ENCODE data around the gene C10orf71.

DNA sequence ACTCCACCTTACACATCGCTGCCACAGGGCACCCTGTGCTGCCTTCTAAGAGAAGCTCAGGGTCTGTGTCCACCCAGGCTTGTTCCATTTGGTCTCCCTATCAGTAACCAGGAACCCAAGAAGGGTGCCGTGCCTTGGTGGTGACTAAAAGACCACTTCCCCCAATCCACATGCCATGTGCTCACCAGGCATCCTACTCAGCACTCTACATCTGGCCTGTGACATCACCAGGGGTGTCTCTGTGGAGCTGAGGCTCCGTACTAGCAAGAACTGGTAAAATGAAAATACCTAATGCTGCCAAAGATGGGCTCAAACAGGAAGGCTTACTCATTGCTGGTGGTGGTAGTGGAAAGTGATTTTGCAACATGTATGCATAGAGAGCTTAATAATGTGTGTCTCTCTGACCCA lies 19.0 kb upstream of the C10orf71 start:
- TF ChIP-seq CTCF (IDR thresholded peaks at IDR 0.05) = no peak
- no peak for TF ChIP-seq POLR2A (IDR thresholded peaks at IDR 0.05)

Data from body of pancreas (tissue), 4 donors.